Ectodermal cell (in vitro differentiated cells): ENCODE results near the gene AFDN.
"Not testable (repeated sequence)": the region's sequence is repeated elsewhere in the genome, so short reads cannot be mapped to it uniquely, and the experiment has no call there.

Experiments
- H3K27ac ChIP-seq: 2 replicates; pipeline ENCODE4 v1.7.0; 2013; ENCODE audit warnings: mild to moderate bottlenecking, low read depth, low read length; ENCODE audit not compliant: insufficient read depth, poor library complexity, severe bottlenecking
- H3K27me3 ChIP-seq: 2 replicates; pipeline ENCODE4 v1.7.0; 2013; ENCODE audit warnings: mild to moderate bottlenecking, low read length; ENCODE audit not compliant: insufficient read depth, control insufficient read depth, poor library complexity, severe bottlenecking
- H3K36me3 ChIP-seq: one replicate; pipeline ENCODE4 v1.7.0; 2013; ENCODE audit warnings: low read length; ENCODE audit not compliant: control insufficient read depth, insufficient read depth
- H3K4me1 ChIP-seq: one replicate; pipeline ENCODE4 v1.7.0; 2013; ENCODE audit warnings: low read length; ENCODE audit not compliant: control insufficient read depth, insufficient read depth
- H3K4me3 ChIP-seq: 2 replicates; pipeline ENCODE4 v1.7.0; 2013; ENCODE audit warnings: low read depth, low read length, control low read depth; ENCODE audit not compliant: insufficient read depth
- H3K9me3 ChIP-seq: 2 replicates; pipeline ENCODE4 v1.7.0; 2013; ENCODE audit warnings: mild to moderate bottlenecking, low read length, moderate library complexity; ENCODE audit not compliant: control insufficient read depth
- WGBS, 2 experiments: methylation state at CpG; one replicate each; pipeline ENCODE4 v1.1.7; 2013; ENCODE audit warnings: missing lambda C conversion rate in 2 of 2; 5-methylcytosine and 5-hydroxymethylcytosine counted together

The AFDN gene

DNA sequence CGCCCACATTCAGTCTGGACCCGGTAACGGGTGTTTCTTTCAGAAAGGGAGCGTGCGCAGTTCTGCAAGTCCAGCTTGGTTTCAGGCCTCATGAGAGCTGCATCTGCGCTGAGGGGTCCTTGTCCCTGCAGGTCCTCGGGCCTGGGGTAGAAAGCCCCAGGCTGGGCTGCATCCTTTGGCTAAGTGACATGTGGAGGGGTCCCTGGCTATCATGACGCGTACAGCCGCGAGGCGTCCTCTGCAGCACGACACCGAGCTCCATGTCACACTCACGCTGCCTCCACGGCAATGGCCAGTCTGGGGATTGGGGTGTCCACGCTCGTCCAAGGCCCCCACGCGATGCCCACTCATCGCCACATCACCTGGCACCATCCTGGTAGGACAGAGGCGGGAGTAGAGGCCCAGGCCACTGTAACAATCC is 169.0 kb downstream of the AFDN start:
- Histone ChIP-seq H3K27me3 (no peaks in the 10 kb centered on the region), H3K4me1 (no peaks in the 10 kb centered on the region), H3K36me3 (no peaks in the 10 kb centered on the region), H3K4me3 (no peak overlapping the region), H3K27ac (no peak overlapping the region), H3K9me3 (no peaks in the 10 kb centered on the region)
- 95 to 97% methylated on average over 22 of the region's 22 CpGs for WGBS, 2 experiments

DNA sequence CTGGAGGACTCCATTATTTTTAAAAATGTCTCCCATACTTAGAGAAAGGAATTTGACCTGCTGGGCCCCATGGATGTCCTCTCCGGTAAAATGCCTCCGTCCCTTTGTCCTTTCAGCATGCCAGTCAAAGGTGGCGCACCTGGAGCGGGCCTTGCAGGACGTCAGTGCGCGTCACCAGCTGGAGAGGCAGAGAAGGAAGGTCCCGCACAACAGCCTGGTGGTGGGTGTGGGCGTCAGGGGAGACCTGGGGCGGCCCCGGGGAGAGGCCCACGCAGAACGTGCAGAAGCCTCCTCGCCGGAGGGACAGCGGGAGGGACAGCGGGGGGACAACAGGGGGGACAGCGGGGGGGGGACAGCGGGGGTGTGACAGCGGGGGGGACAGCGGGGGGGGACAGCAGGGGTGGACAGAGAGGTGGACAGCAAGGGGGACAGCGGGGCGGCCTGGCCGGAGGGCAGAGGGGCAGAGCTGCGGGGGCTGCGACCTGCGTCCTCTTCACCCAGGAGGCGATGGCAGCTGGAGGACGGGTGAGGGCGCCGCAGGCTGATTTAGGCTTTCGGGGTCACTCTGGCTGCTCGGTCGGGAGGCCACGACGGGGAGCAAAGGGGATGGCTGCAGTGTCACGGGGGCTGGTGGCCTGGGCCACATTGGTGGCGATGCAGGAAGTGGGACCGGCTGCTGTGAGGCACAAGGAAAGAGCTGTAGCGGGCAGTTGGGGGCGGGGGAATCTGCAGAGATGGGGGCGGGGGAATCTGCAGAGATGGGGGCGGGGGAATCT is 169.9 kb downstream of the AFDN start:
- 75 to 78% methylated on average over 33 to 39 of the region's 43 CpGs for WGBS, 2 experiments
- Histone ChIP-seq H3K27ac (no peak overlapping the region), H3K27me3 (no peaks in the 10 kb centered on the region), H3K4me1 (no peaks in the 10 kb centered on the region), H3K4me3 (no peak overlapping the region), H3K36me3 (no peaks in the 10 kb centered on the region), H3K9me3 (no peaks in the 10 kb centered on the region)

DNA sequence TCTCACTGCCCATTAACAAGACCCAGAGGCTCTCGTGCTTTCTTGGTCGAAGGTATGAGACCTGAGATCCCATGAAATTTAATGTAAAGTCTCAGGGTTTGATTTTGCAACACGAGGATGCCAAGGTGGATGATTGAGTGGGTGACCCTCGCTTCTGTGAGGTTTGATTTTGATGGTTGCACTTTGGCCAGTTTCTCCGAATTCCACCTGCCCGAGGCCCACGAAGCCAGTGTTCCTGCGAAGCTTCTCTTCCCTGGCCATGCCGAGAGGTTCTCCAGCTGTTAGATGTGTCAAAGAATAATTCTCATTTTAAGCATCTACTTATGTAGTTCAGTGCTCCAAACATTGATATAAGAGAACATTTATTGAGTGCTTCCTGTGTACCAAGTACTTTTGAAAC is 170.9 kb downstream of the AFDN start, which contains the start of gene KIF25:
KIF25 (plus strand) TSS at position 30 of the 400 bp plus-strand sequence. CDS start 31,915 bp downstream, outside the sequence.
- Histone ChIP-seq H3K27me3 (no peaks in the 10 kb centered on the region), H3K36me3 (no peaks in the 10 kb centered on the region), H3K27ac (no peak within 1 kb of the TSS), H3K4me3 (no peak within 1 kb of the TSS), H3K4me1 (no peaks in the 10 kb centered on the region), H3K9me3 (no peaks in the 10 kb centered on the region)
- 84 to 92% methylated on average over 9 of the region's 9 CpGs for WGBS, 2 experiments

DNA sequence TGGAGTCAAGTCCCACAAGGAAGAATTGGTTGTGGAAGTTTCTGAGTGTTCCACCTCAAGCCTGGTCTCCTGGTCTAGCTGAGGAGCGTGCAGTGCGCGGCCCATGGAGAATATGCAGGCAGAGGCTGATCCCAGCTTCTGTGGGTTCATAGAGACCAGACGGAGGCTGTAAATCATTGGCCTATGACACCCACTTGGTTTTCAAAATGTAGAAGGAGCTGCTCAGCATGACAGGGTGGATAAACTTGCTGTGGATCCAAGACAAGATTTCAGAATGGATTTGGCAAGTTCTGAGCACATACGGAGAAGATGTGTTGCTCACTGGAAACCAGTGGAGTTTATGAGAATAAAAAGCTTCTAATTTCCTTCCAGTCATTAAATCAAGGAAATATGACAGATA is 171.5 kb downstream of the AFDN start:
- Histone ChIP-seq H3K36me3 (no peaks in the 10 kb centered on the region), H3K4me1 (no peaks in the 10 kb centered on the region), H3K27me3 (no peaks in the 10 kb centered on the region), H3K4me3 (no peak overlapping the region), H3K27ac (no peak overlapping the region), H3K9me3 (no peaks in the 10 kb centered on the region)
- 92 to 95% methylated on average over 5 of the region's 5 CpGs for WGBS, 2 experiments

DNA sequence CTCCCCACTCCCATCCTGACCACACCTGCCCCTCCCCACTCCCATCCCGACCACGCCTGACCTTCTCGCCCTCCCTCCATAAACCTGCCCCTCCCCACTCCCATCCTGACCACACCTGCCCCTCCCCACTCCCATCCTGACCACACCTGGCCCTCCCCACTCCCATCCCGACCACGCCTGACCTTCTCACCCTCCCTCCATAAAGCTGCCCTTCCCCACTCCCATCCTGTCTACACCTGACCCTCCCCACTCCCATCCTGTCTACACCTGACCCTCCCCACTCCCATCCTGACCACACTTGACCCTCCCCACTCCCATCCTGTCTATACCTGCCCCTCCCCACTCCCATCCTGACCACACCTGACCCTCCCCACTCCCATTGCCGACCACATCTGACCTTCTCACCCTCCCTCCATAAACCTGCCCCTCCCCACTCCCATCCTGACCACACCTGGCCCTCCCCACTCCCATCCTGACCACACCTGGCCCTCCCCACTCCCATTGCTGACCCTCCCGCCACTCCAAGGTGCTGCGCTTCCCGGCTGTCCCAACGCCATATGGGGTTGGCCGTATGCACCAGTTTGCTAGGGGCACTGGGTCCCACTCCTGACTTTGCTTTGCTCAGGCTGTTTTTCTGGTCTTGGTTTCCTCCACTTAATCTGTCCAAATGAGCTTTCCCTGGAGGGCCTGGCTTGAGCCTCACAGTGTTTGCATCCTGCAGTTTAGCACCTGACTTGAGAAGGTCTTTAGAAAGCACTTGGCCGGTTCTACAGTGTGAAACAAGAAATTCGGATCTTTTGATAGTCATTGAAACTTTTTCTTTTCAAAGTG is 173.7 kb downstream of the AFDN start:
- Histone ChIP-seq H3K4me1 (no peaks in the 10 kb centered on the region), H3K9me3 (no peaks in the 10 kb centered on the region), H3K36me3 (no peaks in the 10 kb centered on the region), H3K4me3 (no peak overlapping the region), H3K27ac (no peak overlapping the region), H3K27me3 (no peaks in the 10 kb centered on the region)
- 89 to 90% methylated on average over 13 of the region's 13 CpGs for WGBS, 2 experiments

DNA sequence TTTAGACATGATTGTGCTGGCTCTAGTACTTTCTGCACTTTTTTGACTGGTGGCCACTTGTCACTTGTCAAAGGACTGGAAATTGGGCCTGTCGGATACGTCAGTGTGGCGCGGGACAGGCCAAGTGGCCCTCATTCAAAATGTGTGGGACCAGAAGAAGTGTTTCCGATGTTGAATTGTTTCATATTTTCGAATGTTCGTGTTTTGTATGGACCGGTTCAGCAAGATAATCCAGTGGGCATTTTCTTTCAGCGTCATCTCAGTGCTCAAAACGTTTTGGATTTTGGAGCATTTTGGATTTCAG is 174.3 kb downstream of the AFDN start:
- WGBS, 2 experiments: 96 to 97% methylated on average over 10 of the region's 10 CpGs
- Histone ChIP-seq H3K4me3 (no peak overlapping the region), H3K4me1 (no peaks in the 10 kb centered on the region), H3K27me3 (no peaks in the 10 kb centered on the region), H3K9me3 (no peaks in the 10 kb centered on the region), H3K27ac (no peak overlapping the region), H3K36me3 (no peaks in the 10 kb centered on the region)

DNA sequence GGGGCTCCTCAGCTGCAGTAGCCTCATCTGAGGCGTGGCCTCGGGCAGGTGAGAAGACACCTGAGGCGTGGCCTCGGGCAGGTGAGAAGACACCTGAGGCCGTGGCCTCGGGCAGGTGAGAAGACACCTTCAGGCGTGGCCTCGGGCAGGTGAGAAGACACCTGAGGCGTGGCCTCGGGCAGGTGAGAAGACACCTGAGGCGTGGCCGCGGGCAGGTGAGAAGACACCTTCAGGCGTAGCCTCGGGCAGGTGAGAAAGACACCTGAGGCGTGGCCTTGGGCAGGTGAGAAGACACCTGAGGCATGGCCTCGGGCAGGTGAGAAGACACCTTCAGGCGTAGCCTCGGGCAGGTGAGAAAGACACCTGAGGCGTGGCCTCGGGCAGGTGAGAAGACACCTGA is 174.8 kb downstream of the AFDN start:
- not testable (repeated sequence) for H3K36me3 ChIP-seq, H3K4me3 ChIP-seq, H3K27me3 ChIP-seq, H3K4me1 ChIP-seq, H3K9me3 ChIP-seq, H3K27ac ChIP-seq
- 97% methylated on average over 19 of the region's 21 CpGs for WGBS, 2 experiments

DNA sequence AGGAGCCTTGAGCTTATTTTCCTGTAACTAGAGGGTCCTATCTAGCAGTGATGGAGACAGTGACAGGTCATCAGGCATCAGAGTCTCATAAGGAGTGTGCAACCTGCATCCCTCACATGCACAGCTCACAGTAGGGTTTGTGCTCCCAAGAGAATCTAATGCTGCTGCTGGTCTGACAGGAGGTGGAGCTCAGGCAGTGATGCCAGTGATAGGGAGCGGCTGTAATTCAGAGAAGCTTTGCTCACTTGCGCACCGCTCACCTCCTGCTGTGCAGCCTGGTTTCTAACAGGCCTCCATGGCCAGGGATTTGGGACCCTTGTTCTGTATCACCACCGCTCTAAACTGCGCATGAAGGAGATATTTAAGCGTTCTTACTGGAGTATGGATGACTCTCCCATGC is 176.1 kb downstream of the AFDN start:
- H3K4me1 ChIP-seq: no peaks in the 10 kb centered on the region
- WGBS, 2 experiments: 92% methylated on average over 6 of the region's 6 CpGs
- no peaks in the 10 kb centered on the region for H3K9me3 ChIP-seq
- H3K27me3 ChIP-seq: no peaks in the 10 kb centered on the region
- no peak overlapping the region for H3K4me3 ChIP-seq
- H3K36me3 ChIP-seq: no peaks in the 10 kb centered on the region
- H3K27ac ChIP-seq: no peak overlapping the region

DNA sequence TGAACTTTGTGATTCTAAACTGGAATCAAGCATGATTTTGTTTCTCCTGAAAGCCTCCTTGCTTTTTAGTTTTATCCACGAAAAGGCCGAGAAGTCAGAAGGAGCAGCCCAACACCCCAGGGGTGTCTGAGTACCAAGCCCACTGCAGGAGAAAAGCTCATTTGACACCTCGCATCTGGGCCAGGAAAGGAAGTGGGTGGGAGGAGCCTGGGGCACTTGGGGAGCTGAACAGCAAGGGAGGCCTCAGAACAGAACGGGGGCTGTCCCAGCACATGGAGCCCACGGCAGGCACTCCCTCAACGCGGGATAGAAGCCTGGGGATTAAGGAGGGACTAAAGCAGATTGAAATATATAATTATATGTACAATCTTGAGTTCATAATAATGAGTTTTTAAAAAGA is 177.3 kb downstream of the AFDN start:
- Histone ChIP-seq H3K4me3 (no peak overlapping the region), H3K9me3 (no peaks in the 10 kb centered on the region), H3K36me3 (no peaks in the 10 kb centered on the region), H3K27me3 (no peaks in the 10 kb centered on the region), H3K4me1 (no peaks in the 10 kb centered on the region), H3K27ac (no peak overlapping the region)
- WGBS, 2 experiments: 73 to 82% methylated on average over 5 of the region's 7 CpGs

DNA sequence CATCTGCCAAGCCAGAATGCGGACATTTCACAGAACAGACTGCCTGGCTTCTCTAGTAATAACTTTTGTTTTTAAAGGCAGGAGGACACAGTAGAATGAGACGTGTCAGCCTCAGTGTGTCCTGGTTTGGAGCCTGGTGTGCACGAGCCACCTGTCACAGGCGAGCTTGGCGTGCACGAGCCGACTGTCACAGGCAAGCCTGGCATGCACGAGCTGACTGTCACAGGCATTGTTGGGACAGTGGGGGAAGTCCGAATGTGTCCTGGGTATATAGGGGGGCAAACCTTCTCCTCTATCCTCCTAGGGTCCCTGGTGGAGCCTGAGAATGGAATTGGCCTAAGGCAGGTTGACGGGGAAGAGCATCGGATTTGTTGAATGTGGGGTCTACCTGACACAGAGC is 178.2 kb downstream of the AFDN start:
- Histone ChIP-seq H3K4me1 (no peaks in the 10 kb centered on the region), H3K4me3 (no peak overlapping the region), H3K9me3 (no peaks in the 10 kb centered on the region), H3K27me3 (no peaks in the 10 kb centered on the region), H3K27ac (no peak overlapping the region), H3K36me3 (no peaks in the 10 kb centered on the region)
- 97% methylated on average over 11 of the region's 11 CpGs for WGBS, 2 experiments
